MM.1S (cell line): Measurements from ENCODE around the gene GALNT9.

Source experiments
- DNase-seq: peaks from one replicate; pipeline ENCODE4 v3.0.0-alpha.2; 2015
- H2AFZ ChIP-seq: fragments of 300-600 bp; sonication (generic); 2 replicates; pipeline ENCODE4 v1.6.0; 2016; ENCODE audit warnings: antibody characterized with exemption, low read length
- H3F3A ChIP-seq: fragments of 300-600 bp; sonication (generic); 2 replicates; pipeline ENCODE4 v1.6.1; 2016; ENCODE audit warnings: mild to moderate bottlenecking, antibody characterized with exemption, low read length, moderate library complexity, mixed read lengths; ENCODE audit not compliant: insufficient read depth
- H3K27ac ChIP-seq: fragments of 300-600 bp; sonication (generic); 2 replicates; pipeline ENCODE4 v1.5.1; 2016; ENCODE audit warnings: mild to moderate bottlenecking, low read length
- H3K27me3 ChIP-seq: fragments of 300-600 bp; sonication (generic); replicated peaks from 2 replicates; pipeline ENCODE4 v1.6.0; 2016; ENCODE audit warnings: low read length; ENCODE audit not compliant: insufficient read depth
- H3K36me3 ChIP-seq: fragments of 300-600 bp; sonication (generic); replicated peaks from 2 replicates; pipeline ENCODE4 v1.6.1; 2016; ENCODE audit warnings: mild to moderate bottlenecking, low read length, mixed read lengths; ENCODE audit not compliant: insufficient read depth
- H3K4me1 ChIP-seq: fragments of 300-600 bp; sonication (generic); 2 replicates; pipeline ENCODE4 v1.6.1; 2016; ENCODE audit warnings: low read length, mixed read lengths
- H3K4me2 ChIP-seq: fragments of 300-600 bp; sonication (generic); 2 replicates; pipeline ENCODE4 v1.6.0; 2016; ENCODE audit warnings: low read depth, low read length
- H3K4me3 ChIP-seq: fragments of 300-600 bp; sonication (generic); 2 replicates; pipeline ENCODE4 v1.5.1; 2016; ENCODE audit warnings: low read length, mixed read lengths
- H3K79me2 ChIP-seq: fragments of 300-600 bp; sonication (generic); 2 replicates; pipeline ENCODE4 v1.6.1; 2016; ENCODE audit warnings: mixed run types, low read length, mixed read lengths
- H3K9ac ChIP-seq: fragments of 300-600 bp; sonication (generic); 2 replicates; pipeline ENCODE4 v1.6.1; 2016; ENCODE audit warnings: low read length, mixed read lengths
- H3K9me2 ChIP-seq: fragments of 300-600 bp; sonication (generic); replicated peaks from 2 replicates; pipeline ENCODE4 v1.6.1; 2016; ENCODE audit warnings: mild to moderate bottlenecking, low read length, mixed read lengths; ENCODE audit not compliant: insufficient read depth
- H3K9me3 ChIP-seq: fragments of 300-600 bp; sonication (generic); replicated peaks from 2 replicates; pipeline ENCODE4 v1.6.1; 2016; ENCODE audit warnings: mild to moderate bottlenecking, low read length, mixed read lengths; ENCODE audit not compliant: insufficient read depth
- H4K20me1 ChIP-seq: fragments of 300-600 bp; sonication (generic); 2 replicates; pipeline ENCODE4 v1.6.1; 2016; ENCODE audit warnings: mild to moderate bottlenecking, low read length, moderate library complexity, mixed read lengths; ENCODE audit not compliant: insufficient read depth
- EZH2 ChIP-seq: fragments of 300-600 bp; sonication (generic); optimal IDR thresholded peaks from 2 replicates; pipeline ENCODE3; 2017; ENCODE audit warnings: low read depth, mild to moderate bottlenecking, antibody characterized with exemption, low read length, mixed read lengths
- EZH2phosphoT487 ChIP-seq: fragments of 300-600 bp; sonication (generic); IDR thresholded peaks from 2 replicates; pipeline ENCODE4 v1.6.1; 2018; ENCODE audit warnings: antibody characterized with exemption, low read length
- TF ChIP-seq, protein P1 (sequence below): fragments of 300-600 bp; sonication (generic); IDR thresholded peaks from 2 replicates; pipeline ENCODE4 v1.5.1; 2016; ENCODE audit warnings: antibody characterized with exemption, low read length, mixed read lengths

GALNT9 gene

DNA sequence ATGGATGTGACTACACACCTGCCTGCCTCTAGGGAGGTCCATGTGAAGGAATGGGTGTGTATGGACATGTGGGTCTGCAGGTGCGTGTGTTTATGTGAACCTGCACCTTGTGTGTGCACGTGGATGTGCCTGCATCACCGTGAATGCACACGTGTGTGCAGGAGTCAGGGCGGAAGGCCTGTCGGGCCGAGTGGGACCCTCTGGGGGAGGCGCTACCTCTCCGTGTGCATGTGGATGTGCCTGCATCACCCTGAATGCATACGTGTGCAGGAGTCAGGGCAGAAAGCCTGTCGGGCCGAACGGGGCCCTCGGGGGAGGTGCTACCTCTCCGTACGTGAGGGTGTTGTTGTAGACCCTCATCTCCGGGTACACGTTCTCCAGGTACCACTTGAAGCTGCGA is 128.6 kb downstream of the GALNT9 start:
- Histone ChIP-seq H3K4me3 (no peak overlapping the region), H3K4me2 (no peak overlapping the region), H2AFZ (no peak overlapping the region), H3K27ac (no peak overlapping the region), H3K9me3 (no peaks in the 10 kb centered on the region), H3K9me2 (no peaks in the 10 kb centered on the region), H3K79me2 (no peaks in the 10 kb centered on the region), H3F3A (no peaks in the 10 kb centered on the region), H3K4me1 (no peaks in the 10 kb centered on the region), H3K36me3 (no peaks in the 10 kb centered on the region), H3K9ac (no peak overlapping the region), H4K20me1 (no peaks in the 10 kb centered on the region), H3K27me3 (peaks cover 21% of the 10 kb centered on the region)
- TF ChIP-seq EZH2phosphoT487 (no peak), EZH2 (no peak)
- TF ChIP-seq, protein P1, sequence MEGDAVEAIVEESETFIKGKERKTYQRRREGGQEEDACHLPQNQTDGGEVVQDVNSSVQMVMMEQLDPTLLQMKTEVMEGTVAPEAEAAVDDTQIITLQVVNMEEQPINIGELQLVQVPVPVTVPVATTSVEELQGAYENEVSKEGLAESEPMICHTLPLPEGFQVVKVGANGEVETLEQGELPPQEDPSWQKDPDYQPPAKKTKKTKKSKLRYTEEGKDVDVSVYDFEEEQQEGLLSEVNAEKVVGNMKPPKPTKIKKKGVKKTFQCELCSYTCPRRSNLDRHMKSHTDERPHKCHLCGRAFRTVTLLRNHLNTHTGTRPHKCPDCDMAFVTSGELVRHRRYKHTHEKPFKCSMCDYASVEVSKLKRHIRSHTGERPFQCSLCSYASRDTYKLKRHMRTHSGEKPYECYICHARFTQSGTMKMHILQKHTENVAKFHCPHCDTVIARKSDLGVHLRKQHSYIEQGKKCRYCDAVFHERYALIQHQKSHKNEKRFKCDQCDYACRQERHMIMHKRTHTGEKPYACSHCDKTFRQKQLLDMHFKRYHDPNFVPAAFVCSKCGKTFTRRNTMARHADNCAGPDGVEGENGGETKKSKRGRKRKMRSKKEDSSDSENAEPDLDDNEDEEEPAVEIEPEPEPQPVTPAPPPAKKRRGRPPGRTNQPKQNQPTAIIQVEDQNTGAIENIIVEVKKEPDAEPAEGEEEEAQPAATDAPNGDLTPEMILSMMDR: no peak
- DNase-seq: no peak

GRCh38 chr12:132199526-132200319 is 129.7 kb downstream of the GALNT9 start:
- H3K9ac ChIP-seq: no peak overlapping the region
- no peak overlapping the region for H3K4me2 ChIP-seq
- no peak overlapping the region for H2AFZ ChIP-seq
- H3K27ac ChIP-seq: no peak overlapping the region
- peaks cover 16% of the 10 kb centered on the region for H3K27me3 ChIP-seq
- H3K36me3 ChIP-seq: no peaks in the 10 kb centered on the region
- H3K4me3 ChIP-seq: no peak overlapping the region
- H3K79me2 ChIP-seq: no peaks in the 10 kb centered on the region
- TF ChIP-seq EZH2: no peak
- TF ChIP-seq, protein P1: no peak
- no peak for TF ChIP-seq EZH2phosphoT487
- no peaks in the 10 kb centered on the region for H3K4me1 ChIP-seq
- H4K20me1 ChIP-seq: no peaks in the 10 kb centered on the region
- no peaks in the 10 kb centered on the region for H3K9me2 ChIP-seq
- no peaks in the 10 kb centered on the region for H3K9me3 ChIP-seq
- no peak for DNase-seq
- no peaks in the 10 kb centered on the region for H3F3A ChIP-seq

DNA sequence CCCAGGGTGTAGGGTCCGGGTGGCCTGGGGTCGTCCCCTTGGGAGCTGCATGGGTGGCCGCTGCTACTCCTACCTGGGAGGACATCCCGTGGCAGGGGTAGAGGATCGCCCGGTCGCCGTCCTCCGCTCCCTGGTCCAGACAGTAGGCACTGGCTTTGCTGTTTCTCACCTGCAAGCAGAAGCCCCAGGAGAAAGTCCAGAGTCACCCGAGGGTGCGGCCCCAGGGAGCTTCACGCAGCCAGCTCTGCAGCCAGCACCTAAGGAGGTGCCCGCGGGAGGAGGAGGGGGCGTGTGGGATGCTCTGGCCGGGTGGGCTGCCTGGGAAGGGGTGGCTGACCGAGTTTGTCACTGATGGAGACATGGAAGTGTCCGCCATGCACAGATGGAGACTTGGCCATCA is 130.3 kb downstream of the GALNT9 start:
- Histone ChIP-seq H3K9me3 (no peaks in the 10 kb centered on the region), H3K4me1 (no peaks in the 10 kb centered on the region), H3K36me3 (no peaks in the 10 kb centered on the region), H3K9me2 (no peaks in the 10 kb centered on the region), H3K9ac (no peak overlapping the region), H3K27me3 (peaks cover 16% of the 10 kb centered on the region), H3K4me3 (no peak overlapping the region), H3K79me2 (no peaks in the 10 kb centered on the region), H3K27ac (no peak overlapping the region), H3K4me2 (no peak overlapping the region), H4K20me1 (no peaks in the 10 kb centered on the region), H2AFZ (no peak overlapping the region), H3F3A (no peaks in the 10 kb centered on the region)
- DNase-seq: no peak
- TF ChIP-seq, protein P1: no peak
- TF ChIP-seq EZH2phosphoT487: no peak
- TF ChIP-seq EZH2: no peak
